Left ventricle myocardium inferior (tissue), 1 donor: Measurements from ENCODE around the gene RGL2. TPM values are rescaled to one million over a fixed set of nuclear protein-coding genes. Genes with fewer than 3 reads are reported as not detected.

Experiments
- DNase-seq: peaks from one replicate; pipeline ENCODE4 v3.0.0-alpha.2; 2020
- H3K27ac ChIP-seq: fragments of 200-600 bp; replicated peaks from 2 replicates; pipeline ENCODE4 v1.8.0; 2021
- H3K27me3 ChIP-seq: fragments of 200-600 bp; 2 replicates; pipeline ENCODE4 v1.8.0; 2021; ENCODE audit warnings: low read depth
- H3K36me3 ChIP-seq: fragments of 200-600 bp; 2 replicates; pipeline ENCODE4 v1.8.0; 2021
- H3K4me1 ChIP-seq: fragments of 200-600 bp; 2 replicates; pipeline ENCODE4 v1.8.0; 2021
- H3K4me3 ChIP-seq: fragments of 200-600 bp; 2 replicates; pipeline ENCODE4 v1.8.0; 2021; ENCODE audit warnings: mild to moderate bottlenecking, moderate library complexity
- H3K9me3 ChIP-seq: fragments of 200-600 bp; replicated peaks from 2 replicates; pipeline ENCODE4 v1.8.0; 2021
- intact Hi-C: fragments of 100-400 bp; cut with micrococcal nuclease; formaldehyde crosslinking; loops from one replicate; pipeline ENCODE4 v1.11.0; 2022
- total RNA-seq: library from RNA; stranded (reverse); fragmentation: NEBNext Ultra II Directional; extraction: Animal tissue kit (Norgen Biotek cat#: 25700); gene quantifications from one replicate; pipeline ENCODE4 v1.2.1, GENCODE V29; 2021
- TF ChIP-seq, protein P1 (sequence below): fragments of 200-600 bp; IDR thresholded peaks from 2 replicates; pipeline ENCODE4 v1.8.0; 2021; ENCODE audit warnings: antibody characterized with exemption, mild to moderate bottlenecking, borderline replicate concordance
- donor health status: DM: no; HTN: yes; CAD: no; lungs with severe emphysema.

RGL2 gene
- total RNA-seq, 1 donor from 2014 or later, result 59.4 TPM

DNA sequence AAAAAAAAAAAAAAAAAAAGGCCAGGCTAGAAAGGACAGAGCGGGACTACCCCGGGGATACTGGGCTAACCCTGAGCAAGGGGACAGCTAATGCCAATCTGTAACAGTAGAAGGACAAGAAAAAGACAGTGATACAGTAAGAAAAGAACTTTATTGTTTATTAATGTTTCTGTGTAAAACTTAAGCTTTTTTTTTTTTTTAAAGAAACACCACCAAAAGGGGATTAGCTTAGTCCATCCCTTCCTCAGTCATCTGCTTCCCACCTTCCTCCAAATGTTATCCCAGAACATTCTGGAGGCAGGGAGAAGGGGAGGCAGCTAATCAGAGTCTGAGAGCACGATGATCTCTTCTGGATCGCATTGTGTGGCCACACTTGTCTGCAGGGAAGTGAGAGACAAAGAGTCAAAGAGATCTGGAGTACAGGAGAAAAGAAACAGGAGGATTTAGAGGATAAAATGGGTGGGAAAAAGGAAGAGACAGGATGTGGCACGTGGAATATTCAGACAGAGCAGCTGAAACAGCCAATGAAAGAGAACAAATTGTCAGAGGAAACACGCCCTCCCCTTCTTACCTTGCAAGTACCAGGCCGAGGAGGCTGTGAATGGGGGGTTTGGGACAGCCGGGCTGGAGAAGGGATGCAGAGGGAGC lies 19.8 kb upstream of the RGL2 start:
- H3K36me3 ChIP-seq, result peaks cover 32% of the 10 kb centered on the region
- peak overlapping the region; percentile 74 for H3K4me3 ChIP-seq
- no peaks in the 10 kb centered on the region for H3K27me3 ChIP-seq
- intact Hi-C loops, result no loop called here
- no peaks in the 10 kb centered on the region for H3K9me3 ChIP-seq
- TF ChIP-seq, protein P1, sequence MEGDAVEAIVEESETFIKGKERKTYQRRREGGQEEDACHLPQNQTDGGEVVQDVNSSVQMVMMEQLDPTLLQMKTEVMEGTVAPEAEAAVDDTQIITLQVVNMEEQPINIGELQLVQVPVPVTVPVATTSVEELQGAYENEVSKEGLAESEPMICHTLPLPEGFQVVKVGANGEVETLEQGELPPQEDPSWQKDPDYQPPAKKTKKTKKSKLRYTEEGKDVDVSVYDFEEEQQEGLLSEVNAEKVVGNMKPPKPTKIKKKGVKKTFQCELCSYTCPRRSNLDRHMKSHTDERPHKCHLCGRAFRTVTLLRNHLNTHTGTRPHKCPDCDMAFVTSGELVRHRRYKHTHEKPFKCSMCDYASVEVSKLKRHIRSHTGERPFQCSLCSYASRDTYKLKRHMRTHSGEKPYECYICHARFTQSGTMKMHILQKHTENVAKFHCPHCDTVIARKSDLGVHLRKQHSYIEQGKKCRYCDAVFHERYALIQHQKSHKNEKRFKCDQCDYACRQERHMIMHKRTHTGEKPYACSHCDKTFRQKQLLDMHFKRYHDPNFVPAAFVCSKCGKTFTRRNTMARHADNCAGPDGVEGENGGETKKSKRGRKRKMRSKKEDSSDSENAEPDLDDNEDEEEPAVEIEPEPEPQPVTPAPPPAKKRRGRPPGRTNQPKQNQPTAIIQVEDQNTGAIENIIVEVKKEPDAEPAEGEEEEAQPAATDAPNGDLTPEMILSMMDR, result no peak
- peak overlapping the region; percentile 92 for H3K27ac ChIP-seq
- DNase-seq, result no peak
- peaks cover 90% of the 10 kb centered on the region for H3K4me1 ChIP-seq

DNA sequence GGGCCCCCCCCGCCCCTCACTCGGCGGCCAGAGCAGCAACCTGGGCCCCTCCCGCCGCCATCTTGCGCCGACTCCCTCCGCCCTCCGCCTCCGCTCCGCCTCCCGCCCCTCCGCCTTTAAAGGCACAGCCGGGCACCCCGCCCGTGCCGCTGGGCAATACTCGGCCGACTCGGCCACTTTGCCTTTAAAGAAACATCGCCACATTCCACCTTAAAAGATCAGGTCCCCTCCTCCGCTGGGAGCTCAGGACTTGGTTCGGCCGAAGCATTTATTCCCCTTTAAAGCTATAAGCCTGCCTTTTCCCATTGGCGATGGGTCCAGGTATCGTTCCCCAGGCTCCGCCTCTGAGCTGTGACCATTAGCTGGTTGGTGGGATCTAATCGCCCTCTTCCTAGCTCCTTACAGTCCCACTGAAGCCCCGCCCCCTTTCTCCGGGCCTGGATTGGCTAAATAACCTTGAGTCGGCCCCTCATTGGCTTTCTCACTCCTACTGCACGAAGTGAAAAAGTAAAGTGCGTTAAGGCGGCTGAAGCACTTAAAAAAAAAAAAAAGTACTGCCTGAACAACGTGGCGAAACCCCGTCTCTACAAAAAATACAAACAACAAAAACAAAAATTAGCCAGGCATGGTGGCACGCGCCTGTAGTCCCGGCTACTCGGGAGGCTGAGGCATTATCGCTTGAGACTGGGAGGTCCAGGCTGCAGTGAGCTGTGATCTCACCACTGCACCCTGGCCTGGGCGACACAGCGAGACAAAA lies 19.1 kb upstream of the RGL2 start, which contains the start of gene ZBTB22:
Gene ZBTB22 (minus strand): TSS at position 76 of the 757 bp plus-strand sequence. CDS start 828 bp downstream, outside the sequence.
- Histone ChIP-seq H3K27me3 (no peaks in the 10 kb centered on the region), H3K36me3 (peaks cover 32% of the 10 kb centered on the region), H3K4me3 (peak within 1 kb of the TSS; percentile 74), H3K9me3 (no peaks in the 10 kb centered on the region), H3K4me1 (peaks cover 93% of the 10 kb centered on the region), H3K27ac (peak within 1 kb of the TSS; percentile 92)
- DNase-seq, result peak; percentile 99
- TF ChIP-seq, protein P1, result no peak
- intact Hi-C loops, result no loop called here

DNA sequence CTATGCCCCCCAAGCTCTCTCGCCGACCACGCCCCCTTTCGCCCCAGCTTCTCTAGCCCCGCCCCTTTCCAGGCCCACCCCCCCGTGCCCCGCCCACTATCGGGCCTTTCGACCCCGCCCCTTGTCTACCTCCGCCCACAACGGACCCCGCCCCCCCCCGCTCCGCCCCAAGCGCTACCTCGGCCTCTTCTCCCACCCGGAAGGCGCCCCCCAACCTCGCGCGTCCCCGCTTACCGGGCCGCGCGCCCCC lies 18.6 kb upstream of the RGL2 start:
- H3K36me3 ChIP-seq, result peaks cover 32% of the 10 kb centered on the region
- intact Hi-C loops, result no loop called here
- no peak for DNase-seq
- H3K9me3 ChIP-seq, result no peaks in the 10 kb centered on the region
- H3K27ac ChIP-seq, result peak overlapping the region; percentile 92
- H3K27me3 ChIP-seq, result no peaks in the 10 kb centered on the region
- peaks cover 95% of the 10 kb centered on the region for H3K4me1 ChIP-seq
- peak overlapping the region; percentile 74 for H3K4me3 ChIP-seq
- TF ChIP-seq, protein P1, result no peak

DNA sequence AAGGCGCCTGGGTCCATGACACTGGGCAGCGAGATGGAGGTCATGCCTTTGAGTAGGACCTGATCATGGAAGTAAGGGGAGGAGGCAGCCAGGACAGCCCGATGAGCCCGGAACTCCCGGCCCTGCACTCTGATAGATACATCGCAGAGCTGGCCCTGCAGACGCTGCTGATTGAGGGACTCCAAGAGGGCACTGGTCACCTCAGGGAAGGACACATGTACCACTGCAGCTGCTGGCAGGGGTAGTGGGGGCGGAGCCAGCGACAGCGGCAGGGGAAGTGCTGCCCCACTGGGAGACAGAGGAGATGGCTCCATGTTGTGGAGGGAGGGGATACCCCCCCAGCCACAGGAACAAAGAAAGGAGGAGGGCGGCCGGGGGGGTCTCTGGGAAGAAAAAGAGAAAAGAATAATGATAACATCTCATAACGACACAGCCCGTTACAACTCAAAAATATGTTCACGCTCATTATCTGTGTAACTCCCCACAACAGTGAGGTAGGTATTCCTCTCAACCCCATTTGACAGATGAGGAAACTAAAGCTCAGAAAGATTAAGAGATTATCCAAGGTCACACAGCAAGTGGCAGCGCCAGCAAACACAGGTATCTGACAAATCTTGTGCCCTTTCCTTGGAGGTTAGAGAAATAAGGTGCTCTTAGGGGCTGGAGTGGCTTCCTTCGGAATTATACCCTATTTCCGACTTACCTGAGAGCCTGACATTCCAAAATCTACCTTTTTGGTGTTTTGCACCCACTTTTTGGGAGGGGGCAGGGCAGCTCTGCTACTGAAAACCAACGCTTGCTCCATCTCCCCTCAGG lies 18.1 kb upstream of the RGL2 start:
- Histone ChIP-seq H3K4me3 (peak overlapping the region; percentile 74), H3K4me1 (peaks cover 95% of the 10 kb centered on the region), H3K27me3 (no peaks in the 10 kb centered on the region), H3K36me3 (peaks cover 32% of the 10 kb centered on the region), H3K27ac (peak overlapping the region; percentile 92), H3K9me3 (no peaks in the 10 kb centered on the region)
- peak; percentile 55 for DNase-seq
- intact Hi-C loops, result no loop called here
- TF ChIP-seq, protein P1, result no peak

DNA sequence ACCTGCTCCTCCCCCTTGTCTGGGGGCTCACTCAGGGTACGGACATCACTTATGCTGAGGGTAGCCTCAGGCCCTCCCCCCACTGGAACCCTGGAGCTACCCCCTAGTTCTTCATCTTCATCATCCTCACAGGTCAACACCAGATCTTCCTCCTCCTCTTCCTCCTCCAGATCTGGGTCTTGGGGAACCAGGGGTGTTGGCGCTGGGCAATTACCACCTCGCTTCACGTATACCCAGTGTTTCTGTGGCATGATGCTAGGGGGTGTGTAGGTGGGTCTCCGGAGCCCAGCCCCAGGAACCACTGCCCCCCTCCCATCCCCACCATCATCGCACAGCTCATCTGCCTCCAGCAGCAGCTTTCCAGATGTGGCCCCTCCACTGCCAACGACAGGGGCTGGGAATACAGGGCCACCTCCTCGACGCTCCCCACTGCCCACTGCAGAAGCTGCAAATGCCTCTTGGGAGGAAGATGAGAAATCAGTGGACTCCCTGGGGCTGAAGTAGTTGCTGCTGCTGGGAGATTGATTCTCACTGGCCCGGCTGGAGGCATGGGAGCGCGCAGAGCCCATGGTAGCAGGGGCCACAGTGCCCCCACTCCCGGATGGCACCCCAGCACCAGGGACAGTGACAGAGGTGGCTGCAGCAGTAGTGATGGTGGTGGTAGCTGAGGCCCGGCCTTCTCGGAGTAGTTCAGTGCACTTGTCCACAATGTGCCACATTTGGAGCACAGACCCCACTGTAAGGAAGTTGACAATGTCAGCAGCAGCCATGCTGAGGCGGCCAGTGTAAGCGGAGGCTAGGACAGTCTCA lies 17.3 kb upstream of the RGL2 start:
- no peak for DNase-seq
- intact Hi-C loops, result no loop called here
- Histone ChIP-seq H3K9me3 (no peaks in the 10 kb centered on the region), H3K4me3 (no peak overlapping the region), H3K27me3 (no peaks in the 10 kb centered on the region), H3K4me1 (peaks cover 95% of the 10 kb centered on the region), H3K36me3 (peaks cover 29% of the 10 kb centered on the region), H3K27ac (peak overlapping the region; percentile 92)
- TF ChIP-seq, protein P1, result no peak
